Superior temporal gyrus (tissue), 1 donor: ENCODE data around the gene UNC13A.

Experiments used
- DNase-seq: peaks from one replicate; pipeline ENCODE4 v3.0.0-alpha.2; 2016; ENCODE audit errors: extremely low spot score

UNC13A gene

DNA sequence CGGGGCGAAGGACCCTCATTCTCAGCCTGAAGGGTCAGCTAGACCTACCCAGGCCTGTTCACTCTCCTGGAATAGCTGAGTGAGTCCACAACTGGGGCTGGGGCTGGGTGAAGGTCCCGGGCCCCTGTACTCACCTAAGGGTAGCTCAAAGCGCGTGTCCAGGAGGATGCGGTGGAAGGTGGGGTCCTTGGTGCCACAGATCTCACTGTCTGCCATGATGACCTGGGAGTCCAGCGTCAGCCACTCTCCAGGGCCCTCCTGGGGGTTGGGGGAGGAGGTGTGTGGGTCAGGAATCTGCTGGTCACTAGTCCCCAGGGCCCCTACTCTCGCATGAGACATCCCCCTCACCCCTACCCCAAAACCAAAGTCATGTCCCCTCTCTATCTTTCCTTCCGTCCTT is 18.7 kb downstream of the UNC13A start:
- no peak for DNase-seq

DNA sequence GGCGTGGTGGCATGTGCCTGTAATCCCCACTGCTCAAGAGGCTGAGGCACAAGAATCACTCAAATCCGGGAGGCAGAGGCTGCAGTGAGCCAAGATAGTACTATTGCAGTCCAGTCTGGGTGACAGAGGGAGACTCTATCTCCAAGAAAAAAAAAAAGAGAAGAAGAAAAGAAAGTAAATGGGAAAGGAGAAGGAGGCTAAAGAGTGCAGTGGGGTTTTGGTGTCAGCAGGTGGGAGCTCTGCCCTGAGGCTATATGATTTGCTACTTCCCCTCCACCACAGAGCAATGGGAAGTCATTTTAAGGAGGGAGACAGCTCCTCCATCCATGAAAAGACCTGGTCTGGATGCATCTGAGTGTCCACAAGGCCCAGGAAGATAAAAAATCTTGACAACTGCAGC is 23.1 kb downstream of the UNC13A start:
- DNase-seq, result no peak

DNA sequence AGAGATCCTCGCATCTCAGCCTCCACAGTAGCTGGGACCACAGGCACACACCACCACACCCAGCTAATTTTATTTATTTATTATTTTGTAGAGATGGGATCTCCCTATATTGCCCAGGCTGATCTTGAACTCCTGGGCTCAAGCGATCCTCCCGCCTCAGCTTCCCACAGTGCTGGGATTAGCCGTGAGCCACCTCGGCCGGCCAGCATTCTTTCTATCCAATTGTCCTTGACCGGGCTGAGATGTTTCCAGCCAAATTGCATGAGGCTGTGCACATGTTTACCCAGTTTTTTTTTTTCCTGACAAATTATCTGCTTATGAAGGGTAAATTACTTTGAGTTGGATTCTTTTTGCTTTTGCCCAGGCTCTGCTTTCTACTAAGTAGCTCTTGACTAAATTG is 28.2 kb downstream of the UNC13A start:
- DNase-seq, result no peak

DNA sequence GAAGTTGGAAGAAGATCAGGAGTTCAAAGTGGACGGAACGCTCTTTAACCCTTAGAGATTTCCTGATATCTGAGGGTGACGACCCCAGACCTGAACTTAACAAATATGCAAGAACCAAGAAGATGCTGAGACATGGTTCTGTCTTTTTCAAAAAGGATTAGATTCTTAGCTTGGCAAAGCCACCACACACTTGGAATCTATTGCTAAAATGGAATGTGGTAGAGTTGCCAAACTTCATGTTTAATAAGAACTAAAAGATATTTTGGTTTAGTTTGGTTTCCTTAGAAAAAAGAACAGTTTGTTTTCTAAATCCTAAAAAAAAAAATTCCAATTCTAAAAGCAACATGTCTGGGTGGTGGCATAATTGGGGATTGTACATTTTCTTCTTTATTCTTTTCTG is 29.5 kb downstream of the UNC13A start:
- DNase-seq, result peak; percentile 41

DNA sequence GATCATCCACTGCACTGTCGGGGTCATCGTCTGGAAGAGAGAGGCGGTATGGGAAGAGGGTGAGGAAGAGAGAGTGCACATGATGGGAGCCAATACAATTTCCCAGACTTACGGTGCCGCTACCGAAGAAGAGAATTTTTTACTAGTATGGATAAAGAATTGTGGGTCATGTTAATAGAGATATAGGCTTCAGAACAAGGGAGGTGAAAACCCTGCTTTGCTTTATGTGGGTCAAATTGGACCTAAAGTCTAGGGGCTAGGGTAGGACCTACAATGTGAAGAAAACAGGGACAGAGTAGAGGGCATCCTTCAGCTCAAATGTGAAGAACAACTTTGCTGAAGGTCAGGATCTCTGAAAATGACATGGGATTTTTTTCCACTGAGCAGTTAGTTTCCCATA is 29.9 kb downstream of the UNC13A start:
- no peak for DNase-seq

DNA sequence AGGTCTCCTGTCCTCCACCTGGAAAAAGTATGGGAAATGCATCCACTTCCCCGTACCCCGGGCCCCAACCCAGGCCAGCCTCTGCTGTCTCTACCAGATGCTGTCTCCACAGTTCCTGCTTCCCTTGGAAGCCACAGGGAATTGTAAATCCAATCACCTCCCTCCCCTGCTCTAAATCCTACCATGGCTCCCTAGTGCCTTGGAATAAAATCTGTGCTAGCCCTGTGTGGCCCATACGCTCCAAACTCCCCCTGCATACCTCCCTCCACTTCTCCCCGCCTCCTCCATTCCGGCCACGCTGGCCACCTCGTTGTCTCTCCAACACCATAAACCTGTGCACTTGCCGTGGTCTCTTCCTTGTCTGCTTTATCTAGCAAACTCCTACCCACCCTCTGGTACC is 31.2 kb downstream of the UNC13A start:
- DNase-seq, result no peak

DNA sequence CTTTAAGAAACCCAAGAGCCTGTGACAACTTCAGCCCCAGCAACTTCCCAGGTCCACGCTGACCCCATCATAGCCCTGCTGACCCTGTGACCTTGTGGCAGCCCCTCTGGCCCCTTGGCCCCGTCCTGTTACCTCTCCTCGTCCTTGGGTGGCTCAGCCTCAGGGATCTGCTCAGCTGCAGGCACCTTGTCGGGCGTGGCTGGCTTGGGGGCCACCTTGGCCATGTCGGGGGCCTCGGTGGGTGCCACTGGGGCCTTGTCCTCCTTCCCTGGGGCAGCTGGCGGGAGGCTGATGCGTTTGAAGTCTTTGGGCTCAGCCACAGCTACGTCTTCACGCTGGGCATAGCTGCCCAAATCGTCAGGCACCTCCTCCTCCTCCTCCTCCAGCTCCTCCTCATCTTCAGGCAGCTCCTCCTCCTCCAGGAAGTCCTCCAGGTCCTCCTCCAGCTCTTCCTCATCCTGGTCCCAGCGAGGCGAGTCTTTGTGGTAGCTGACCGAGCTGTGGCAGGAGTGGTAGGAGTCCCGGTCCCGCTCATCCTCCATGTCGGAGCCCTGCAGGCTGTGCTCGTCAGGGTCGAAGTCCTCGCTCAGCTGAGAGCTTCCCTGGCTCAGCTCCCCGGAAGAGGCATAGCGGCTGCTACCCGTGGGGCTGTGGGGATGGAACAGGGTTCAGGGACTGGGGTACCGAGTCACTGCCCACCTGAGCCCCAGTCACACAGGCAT is 32.2 kb downstream of the UNC13A start:
- no peak for DNase-seq

DNA sequence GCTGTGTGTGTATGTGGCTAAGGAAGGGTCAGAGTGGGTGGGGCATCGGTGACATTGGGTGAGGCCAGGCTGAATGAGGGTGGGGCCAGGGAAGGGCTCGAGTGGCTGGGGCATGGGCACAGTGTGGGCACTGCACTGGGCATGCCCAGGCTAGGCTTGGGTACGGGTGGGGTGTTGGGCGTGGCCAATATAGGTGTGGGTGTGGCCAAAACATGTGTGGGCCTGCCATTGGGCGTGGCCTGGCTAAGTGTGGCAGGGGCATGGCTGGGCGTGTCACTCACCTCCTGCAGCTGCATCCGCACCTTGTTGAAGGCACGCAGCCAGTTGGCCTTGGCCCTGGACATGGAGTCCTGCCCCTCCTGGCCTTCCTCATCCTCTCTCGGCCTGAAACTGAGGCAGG is 33.2 kb downstream of the UNC13A start:
- DNase-seq, result no peak

DNA sequence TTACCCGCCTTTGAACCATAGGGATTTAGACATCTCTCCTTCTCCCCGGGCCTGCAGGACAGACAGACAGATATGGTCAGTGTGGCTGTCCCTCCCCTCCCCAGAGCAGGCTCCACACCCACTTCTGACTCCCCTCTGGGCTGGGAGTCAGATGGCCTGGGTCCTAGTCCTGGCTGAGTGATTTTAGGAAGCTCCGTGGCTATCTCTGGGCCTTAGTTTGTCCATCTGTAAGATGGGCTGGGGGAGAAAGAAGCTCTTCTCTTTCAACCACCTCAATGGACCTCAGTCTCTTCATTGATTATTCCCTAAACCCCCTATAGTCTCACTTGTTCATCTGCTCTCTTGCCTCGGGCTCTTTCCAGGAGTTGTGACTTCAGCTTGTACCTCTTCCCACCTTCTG is 35.5 kb downstream of the UNC13A start:
- no peak for DNase-seq

DNA sequence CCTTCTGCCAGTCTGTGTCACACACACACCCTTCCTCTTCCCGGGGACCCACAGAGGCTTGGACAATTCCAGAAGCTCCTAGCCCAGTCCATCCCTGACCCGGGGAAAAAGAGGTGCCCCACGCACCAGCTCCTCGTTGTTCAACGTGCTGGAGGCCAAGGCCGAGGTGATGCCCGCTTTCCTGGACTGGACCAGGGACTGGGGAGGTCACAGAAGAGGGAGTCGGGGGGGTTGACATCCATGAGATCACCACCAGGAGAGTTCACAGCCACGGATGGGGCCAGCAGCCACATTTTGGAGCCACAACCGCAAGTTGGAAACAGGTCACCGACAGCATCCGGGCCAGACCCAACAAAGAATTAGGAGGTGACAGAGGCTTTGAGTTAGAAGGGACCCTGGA is 39.4 kb downstream of the UNC13A start:
- no peak for DNase-seq

DNA sequence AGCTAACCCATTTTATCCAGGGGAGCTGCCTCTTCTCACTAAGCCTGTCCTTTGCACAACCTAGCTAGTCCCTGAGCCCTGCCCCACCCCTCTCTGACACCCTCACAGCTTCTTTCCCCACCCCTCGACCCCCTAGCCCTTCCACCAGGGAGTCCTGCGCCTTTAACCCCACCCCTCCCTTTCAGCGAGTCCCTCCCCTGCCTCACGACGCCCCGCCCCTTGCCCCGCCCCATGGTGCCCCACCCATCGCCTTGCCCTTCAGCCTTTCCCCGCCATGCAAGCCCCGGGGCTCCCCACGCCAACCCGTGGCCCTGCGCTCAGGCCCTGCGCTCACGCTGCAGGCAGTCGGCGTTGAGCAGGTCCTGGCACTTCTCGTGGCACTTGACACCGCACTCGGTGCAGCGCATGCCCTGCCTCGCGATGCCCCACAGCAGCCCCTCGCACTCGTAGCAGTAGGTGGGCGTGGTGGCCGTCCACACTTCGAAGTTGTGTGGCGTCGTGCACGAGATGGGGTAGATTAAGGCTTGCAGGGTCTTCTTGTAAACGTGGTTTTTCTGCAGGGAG is 40.0 kb downstream of the UNC13A start:
- DNase-seq, result no peak

DNA sequence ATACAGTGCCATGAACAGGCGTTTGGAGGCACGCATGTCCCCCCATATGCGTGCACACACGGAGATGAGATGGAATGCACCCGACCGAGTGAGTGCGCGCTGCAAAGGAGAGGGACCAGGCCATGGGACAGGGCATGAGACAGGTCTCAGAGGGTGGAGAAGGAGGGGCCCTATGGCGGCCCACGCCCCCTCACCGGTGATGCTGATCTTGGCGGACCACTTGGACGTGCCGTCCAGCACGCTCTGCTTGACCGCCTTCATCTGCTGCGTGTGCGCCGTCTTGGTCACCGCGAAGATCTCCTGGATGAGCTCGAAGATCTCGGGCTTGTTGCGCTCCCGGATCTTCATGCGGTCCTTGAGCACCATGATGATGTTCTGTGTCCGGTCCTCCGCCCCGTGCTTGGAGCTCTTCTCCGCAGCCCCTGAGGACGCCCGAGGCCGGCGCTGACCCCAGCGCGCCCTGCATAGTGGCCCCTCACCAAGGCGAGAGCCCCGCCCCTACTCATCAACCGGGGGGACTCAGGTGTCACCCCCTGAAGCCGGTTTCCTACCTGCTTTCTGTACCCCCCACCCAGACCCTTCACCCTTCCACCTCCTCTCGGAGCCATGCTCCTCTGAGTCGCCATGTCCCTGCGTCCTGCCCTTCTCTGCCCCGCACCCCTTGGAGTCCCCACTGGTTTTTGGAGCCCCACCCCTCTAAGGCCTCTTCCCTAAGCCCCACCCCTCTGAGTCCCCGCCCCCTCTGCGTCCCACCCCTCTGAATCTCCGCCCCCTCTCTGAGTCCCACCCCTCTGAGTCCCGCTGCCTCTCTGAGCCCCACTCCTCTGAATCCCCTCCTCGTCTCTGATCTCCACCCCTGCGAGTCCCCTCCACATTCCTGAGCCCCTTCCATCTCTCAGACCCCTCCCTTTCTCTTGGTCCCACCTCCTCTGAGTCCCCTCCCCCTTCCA is 40.8 kb downstream of the UNC13A start:
- no peak for DNase-seq

DNA sequence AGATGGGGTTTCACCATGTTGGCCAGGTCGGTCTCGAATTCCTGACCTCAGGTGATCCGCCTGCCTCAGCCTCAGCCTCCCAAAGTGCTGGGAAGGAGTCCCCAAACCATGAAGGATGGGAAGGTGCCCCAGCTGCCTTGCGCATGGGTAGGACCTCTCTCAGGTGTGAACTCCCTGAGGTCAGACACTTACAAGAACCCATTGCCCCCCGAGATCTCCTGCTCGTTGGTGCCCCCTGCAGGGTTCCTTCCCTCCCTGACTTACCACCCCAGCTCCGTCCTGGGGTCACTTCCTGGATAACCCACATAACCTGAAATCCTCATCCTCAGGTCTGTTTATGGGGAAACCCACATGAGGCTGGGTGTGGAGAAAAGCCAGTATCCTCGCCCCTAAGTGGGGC is 41.7 kb downstream of the UNC13A start:
- no peak for DNase-seq

DNA sequence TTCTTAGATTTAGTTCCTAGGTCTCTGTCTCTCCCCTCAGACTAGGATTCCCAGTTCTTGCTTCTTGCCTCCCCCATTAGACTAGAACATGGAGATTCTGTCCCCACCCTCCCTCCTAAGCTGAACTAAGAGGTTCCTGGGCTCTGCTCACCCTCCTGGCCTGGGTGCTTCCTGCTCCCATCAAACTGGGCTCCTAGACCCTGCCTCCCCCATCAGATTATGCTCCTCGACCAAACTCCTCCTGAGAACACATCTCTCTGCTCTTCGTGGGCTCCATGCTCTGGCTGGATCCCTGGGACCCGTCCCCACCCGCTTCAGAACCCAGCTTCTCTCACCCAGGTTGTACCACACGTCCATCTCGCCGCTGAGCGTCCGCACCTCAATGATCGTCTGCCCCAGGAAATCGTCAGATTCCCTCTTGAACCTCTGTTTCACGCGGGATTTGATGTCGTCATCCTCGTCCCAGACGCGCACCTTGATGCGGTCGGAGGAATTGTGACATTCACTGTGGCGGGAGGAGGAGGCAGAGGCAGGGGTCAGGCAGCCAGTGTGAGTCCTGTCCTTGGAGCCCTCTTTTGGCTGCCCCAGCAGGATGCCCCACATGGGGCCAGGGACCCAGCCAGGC is 42.7 kb downstream of the UNC13A start:
- no peak for DNase-seq

DNA sequence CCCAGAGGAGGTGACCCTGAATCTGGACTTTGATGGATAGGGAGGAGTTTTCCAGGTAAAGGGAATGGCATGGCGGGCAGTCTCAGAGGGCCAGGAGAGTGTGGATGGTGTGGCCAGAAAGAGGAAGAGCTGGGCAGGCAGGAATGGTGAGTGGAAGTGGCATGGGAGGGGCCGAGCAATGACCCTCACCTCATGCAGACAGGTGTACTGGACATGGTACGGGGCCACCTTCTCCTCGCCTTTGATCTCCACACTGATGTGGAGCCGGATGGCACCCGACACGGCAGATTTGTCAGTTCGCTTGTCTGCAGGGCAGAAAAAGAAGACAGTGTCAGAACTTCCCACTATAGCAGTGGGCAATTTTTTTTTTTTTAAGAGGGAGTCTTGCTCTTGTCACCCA is 45.5 kb downstream of the UNC13A start:
- no peak for DNase-seq

DNA sequence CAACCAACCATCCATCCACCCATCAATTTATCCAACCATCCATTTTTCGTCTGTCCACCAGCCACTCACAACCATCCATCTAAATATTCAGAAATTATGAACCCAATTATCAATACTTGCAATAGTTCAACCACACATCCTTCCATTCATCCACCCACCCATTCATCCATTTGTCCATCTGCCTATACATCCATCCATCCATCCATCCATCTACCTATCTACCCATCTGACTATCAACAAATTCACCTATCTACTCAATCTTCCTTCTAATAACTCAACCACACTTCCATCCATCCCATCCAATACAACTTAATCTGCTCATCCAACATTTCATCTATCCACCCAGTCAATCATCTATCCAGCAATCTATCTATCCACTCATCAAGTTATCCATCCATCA is 46.3 kb downstream of the UNC13A start:
- no peak for DNase-seq

DNA sequence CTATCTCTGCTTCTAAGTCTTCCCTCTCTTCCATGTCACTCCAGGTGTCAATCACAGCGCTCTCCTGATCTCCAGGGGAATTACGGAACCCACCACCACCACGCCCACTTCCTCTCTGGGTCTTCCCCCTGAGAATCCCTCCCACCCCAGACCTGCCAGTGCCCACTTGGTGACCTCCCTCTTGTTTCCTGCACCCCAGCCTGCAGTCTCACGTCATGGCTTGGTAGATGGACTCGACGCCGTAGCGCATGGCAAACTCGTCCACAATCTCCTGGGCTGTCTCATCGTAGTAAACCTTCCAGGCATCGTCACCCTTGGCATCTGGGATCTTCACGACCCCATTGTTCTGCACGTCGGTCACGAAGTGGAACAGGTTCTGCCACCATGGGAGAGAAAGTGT is 47.0 kb downstream of the UNC13A start:
- no peak for DNase-seq

DNA sequence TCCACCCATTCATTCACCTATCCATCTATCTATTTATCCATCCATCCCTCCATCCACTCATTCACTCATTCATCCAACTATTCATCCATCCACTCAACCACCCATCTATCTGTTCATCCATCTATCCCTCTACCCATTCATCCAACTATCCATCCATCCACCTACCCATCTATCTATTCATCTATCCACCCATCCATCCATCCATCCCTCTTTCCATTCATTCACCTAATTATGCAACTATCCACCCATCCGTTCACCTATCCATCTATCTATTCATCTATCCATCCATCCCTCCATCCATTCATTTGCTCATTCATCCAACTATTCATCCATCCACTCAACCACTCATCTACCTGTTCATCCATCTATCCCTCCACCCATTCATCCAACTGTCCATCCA is 54.5 kb downstream of the UNC13A start:
- DNase-seq, result no peak

DNA sequence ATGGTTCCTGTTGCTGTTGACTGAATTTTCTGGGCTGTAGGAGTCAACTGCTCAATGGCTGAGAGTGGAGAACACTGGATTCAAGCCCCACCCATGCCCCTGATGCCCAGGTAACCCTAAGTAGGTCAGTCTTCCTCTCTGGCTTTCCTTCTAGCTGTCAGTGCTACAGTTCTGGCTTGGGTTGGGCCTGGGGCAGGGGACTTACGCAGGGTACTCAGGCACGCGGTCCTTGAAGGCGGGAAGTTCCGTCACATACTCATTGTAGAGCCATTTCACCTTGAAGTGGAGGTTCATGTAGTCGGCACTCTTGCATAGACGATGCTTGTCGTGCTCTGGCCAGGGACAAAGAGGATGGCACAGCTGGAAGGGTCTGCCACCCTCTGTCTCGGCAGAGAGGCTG is 55.6 kb downstream of the UNC13A start:
- DNase-seq, result no peak

DNA sequence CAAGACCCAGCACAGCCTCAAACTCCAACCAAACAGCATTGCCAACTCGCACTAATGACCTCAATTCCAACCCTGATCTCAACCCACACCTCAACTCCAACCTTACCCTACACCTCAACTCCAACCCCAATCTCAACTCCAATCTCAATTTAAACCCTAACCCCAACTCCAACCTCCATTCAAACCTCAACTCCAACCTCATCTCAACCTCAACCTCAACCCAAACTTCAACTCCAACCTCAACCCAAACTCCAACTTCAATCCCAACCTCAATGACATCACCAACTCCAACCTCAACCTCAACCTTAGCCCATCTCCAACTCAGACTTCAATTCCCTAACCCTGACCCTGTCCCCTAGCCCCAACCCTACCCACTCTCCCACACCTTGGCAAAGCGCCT is 58.4 kb downstream of the UNC13A start:
- DNase-seq, result no peak

DNA sequence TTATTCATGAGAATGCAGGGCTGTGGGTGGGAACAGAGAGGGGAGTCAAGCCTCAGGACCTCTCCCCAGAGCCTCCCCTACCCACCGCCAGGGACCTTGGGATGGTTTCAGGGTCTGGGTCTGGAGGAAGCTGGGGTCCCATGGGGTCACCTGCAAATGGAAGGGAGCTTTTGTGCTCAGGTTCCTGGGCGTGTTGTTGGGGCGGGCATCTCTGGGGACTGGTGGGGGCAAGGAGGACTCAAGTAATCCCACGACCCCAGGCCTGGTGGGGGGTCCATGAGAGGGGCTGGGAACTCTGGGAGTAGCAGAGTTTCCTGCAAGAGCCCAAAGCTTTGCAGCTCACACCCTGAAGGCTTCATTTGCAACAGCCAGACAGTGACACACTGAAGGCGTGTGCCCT is 60.2 kb downstream of the UNC13A start:
- no peak for DNase-seq

DNA sequence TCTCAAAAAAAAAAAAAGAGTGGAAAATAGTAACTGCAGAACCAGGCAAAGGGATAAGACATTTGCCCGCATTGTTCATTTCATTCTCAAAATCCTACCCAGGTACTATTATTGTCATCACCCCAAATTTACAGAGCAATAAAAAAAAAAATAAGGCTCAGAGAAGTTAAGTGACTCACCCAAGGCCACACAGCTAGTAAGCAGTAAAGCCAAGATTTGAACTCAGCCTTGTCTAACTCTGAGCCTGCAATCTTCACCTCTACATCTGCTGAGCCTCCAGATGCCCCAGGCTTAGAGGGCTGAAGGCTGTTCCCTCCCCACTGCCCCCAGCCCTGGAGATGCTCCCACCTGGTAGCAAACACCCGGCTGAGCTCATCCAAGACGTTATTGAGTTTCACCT is 61.0 kb downstream of the UNC13A start:
- DNase-seq, result no peak
